ENCODE measurements around the gene MAP3K5. TPM values are rescaled to one million over a fixed set of nuclear protein-coding genes. Genes with fewer than 3 reads are reported as not detected.

The MAP3K5 gene
- total RNA-seq, 4 donors from 2014 or later, result 26.9 to 64.5 (median 34.0) TPM

DNA sequence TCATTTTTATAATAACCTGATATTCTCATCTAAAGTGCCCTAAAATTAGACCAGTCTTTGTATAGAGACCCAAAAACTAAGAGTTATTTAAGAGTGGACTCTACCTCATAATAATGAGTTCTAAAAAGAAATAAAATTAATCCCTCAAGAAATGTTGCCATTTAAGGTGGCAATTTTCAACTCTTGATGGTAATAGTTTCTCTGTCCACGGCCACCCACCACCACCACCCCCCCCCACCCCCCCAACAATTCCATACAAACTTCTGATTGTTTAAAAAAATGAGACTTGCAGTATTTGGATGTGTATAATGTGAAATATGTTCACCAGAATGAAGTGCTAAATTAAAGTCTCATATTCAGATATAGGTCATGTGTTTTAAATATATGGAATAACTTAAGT is 244.4 kb downstream of the MAP3K5 start:
- no peaks in the 10 kb centered on the region for H3K36me3 ChIP-seq
- WGBS, 2 donors, result 65 to 76% methylated on average over 1 of the region's 1 CpG
- no peak for DNase-seq (ENCODE audit: low spot score in 2 of 2)
- no peaks in the 10 kb centered on the region for H3K9me3 ChIP-seq
- peaks cover 0 to 59% of the 10 kb centered on the region in 2 donors for H3K27me3 ChIP-seq
- H3K4me1 ChIP-seq, result peaks cover 0 to 17% (median 10%) of the 10 kb centered on the region in 4 donors
- no peak overlapping the region for H3K4me3 ChIP-seq
- TF ChIP-seq, protein P1, sequence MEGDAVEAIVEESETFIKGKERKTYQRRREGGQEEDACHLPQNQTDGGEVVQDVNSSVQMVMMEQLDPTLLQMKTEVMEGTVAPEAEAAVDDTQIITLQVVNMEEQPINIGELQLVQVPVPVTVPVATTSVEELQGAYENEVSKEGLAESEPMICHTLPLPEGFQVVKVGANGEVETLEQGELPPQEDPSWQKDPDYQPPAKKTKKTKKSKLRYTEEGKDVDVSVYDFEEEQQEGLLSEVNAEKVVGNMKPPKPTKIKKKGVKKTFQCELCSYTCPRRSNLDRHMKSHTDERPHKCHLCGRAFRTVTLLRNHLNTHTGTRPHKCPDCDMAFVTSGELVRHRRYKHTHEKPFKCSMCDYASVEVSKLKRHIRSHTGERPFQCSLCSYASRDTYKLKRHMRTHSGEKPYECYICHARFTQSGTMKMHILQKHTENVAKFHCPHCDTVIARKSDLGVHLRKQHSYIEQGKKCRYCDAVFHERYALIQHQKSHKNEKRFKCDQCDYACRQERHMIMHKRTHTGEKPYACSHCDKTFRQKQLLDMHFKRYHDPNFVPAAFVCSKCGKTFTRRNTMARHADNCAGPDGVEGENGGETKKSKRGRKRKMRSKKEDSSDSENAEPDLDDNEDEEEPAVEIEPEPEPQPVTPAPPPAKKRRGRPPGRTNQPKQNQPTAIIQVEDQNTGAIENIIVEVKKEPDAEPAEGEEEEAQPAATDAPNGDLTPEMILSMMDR (IDR thresholded peaks at IDR 0.05), result no peak
- TF ChIP-seq POLR2A (IDR thresholded peaks at IDR 0.05), result no peak
- no peak for TF ChIP-seq EP300 (IDR thresholded peaks at IDR 0.05)
- no peak overlapping the region for H3K27ac ChIP-seq

DNA sequence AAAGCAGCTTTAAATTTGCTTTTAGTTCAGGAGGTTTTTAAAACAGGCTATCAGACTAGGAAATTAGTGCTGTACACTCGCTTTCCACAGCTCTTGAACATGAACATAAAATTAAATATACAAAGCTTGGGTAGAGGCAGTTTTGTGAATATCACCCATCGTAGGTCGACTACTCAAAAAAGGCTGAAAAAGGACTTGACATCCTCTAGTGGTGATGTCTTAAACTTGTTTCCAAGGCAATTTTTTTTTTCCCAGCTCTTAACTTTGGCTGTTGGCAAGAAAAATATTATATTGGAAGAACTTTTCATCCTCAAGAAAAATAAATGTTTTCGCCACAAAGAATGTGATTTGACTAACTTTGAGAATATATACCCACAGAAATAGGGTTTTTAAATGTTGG is 244.9 kb downstream of the MAP3K5 start:
- H3K27ac ChIP-seq, result no peak overlapping the region
- no peak overlapping the region for H3K4me3 ChIP-seq
- WGBS, 2 donors, result 34 to 43% methylated on average over 4 of the region's 4 CpGs
- TF ChIP-seq, protein P1 (IDR thresholded peaks at IDR 0.05), result peak in 3 of 5 experiments; percentile 10 to 33 (median 11)
- TF ChIP-seq POLR2A (IDR thresholded peaks at IDR 0.05), result no peak
- H3K36me3 ChIP-seq, result no peaks in the 10 kb centered on the region
- peaks cover 0 to 59% of the 10 kb centered on the region in 2 donors for H3K27me3 ChIP-seq
- peaks cover 0 to 17% (median 10%) of the 10 kb centered on the region in 4 donors for H3K4me1 ChIP-seq
- DNase-seq (ENCODE audit: low spot score in 2 of 2), result no peak
- H3K9me3 ChIP-seq, result no peaks in the 10 kb centered on the region

DNA sequence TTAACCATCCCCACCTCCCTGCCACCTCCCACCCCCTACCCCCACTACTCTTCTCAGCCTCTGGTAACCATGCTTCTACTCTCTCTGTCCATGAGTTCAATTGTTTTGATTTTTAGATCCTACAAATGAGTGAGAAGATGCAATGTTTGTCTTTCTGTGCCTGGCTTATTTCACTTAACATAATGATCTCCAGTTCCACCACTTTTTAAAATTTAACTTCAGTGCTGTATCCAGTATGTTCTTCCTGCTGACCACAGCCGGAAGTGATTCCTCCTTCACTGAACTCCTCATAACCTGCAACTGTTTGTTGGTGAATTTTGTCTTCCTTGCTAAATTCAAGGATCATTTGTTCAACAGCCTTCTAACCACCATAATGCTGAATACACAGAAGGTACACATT is 245.9 kb downstream of the MAP3K5 start:
- H3K9me3 ChIP-seq, result no peaks in the 10 kb centered on the region
- no peaks in the 10 kb centered on the region for H3K36me3 ChIP-seq
- no peak for TF ChIP-seq EP300 (IDR thresholded peaks at IDR 0.05)
- TF ChIP-seq, protein P1 (IDR thresholded peaks at IDR 0.05), result no peak
- no peak for TF ChIP-seq POLR2A (IDR thresholded peaks at IDR 0.05)
- no peak overlapping the region for H3K4me3 ChIP-seq
- no peak for DNase-seq (ENCODE audit: low spot score in 2 of 2)
- WGBS, 2 donors, result 84 to 88% methylated on average over 1 of the region's 1 CpG
- H3K27ac ChIP-seq, result no peak overlapping the region
- H3K27me3 ChIP-seq, result peaks cover 0 to 50% of the 10 kb centered on the region in 2 donors
- H3K4me1 ChIP-seq, result peaks cover 0 to 17% (median 10%) of the 10 kb centered on the region in 4 donors

DNA sequence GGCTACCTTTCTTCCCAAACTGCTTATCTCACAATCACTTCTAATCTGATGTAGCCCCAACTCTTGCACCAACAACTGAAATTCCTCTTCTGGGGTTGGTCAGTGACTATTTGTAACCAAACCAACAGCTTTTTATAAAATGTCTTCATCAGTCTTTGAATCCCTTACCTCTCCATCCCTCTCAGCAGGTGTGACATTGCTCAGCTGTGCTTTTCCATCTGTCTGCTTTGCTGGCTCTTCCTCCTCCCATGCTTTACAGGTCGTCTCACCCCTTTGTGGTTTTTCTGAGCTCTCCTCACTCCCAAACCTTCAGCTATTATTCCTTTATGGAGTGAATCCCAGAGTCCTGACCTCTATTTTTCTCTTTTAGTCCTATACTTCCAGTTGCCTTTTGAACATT is 248.0 kb downstream of the MAP3K5 start:
- no peak overlapping the region for H3K27ac ChIP-seq
- H3K4me3 ChIP-seq, result no peak overlapping the region
- 25 to 38% methylated on average over 1 of the region's 1 CpG for WGBS, 2 donors
- TF ChIP-seq EP300 (IDR thresholded peaks at IDR 0.05) (no peak), POLR2A (IDR thresholded peaks at IDR 0.05) (no peak)
- TF ChIP-seq, protein P1 (IDR thresholded peaks at IDR 0.05), result no peak
- peaks cover 0 to 5% (median 2%) of the 10 kb centered on the region in 4 donors for H3K4me1 ChIP-seq
- no peak for DNase-seq (ENCODE audit: low spot score in 2 of 2)
- H3K27me3 ChIP-seq, result peaks cover 0 to 33% of the 10 kb centered on the region in 2 donors
- no peaks in the 10 kb centered on the region for H3K36me3 ChIP-seq
- no peaks in the 10 kb centered on the region for H3K9me3 ChIP-seq

DNA sequence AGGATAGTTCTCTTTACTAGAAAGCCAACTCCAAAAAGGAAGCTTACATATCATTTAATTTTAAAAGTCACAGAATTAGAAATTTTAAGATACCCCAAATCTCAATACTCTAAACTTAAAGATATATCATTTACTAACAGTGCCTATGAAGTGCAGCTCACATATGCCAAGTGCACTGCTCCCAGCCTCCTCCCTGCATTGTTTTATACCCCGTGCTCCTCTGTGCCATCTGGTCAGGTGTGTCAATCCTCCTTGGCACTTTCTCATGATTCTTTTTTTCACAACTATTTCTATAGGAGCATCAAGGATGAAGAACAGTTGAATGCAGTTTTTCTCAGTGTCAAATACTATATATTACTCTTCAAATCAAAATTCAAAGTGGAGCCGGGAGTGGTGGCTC is 250.9 kb downstream of the MAP3K5 start:
- Histone ChIP-seq H3K27me3 (peaks cover 0 to 18% of the 10 kb centered on the region in 2 donors), H3K36me3 (no peaks in the 10 kb centered on the region), H3K4me1 (no peaks in the 10 kb centered on the region), H3K9me3 (no peaks in the 10 kb centered on the region), H3K27ac (no peak overlapping the region), H3K4me3 (no peak overlapping the region)
- no peak for DNase-seq (ENCODE audit: low spot score in 2 of 2)
- TF ChIP-seq POLR2A (IDR thresholded peaks at IDR 0.05) (no peak), EP300 (IDR thresholded peaks at IDR 0.05) (no peak)
- TF ChIP-seq, protein P1 (IDR thresholded peaks at IDR 0.05), result no peak
- 94 to 98% methylated on average over 2 of the region's 2 CpGs for WGBS, 2 donors
